Stimulated activated CD4-positive, alpha-beta T cell treated with anti-CD3 and anti-CD28 coated beads, Interleukin-1b, Interleukin-23, amount 100 ng/mL, for 4 hours (primary cell): ENCODE measurements around the gene MUC5B.

Source experiments
- DNase-seq, 2 donors: peaks; one replicate each; pipeline ENCODE4 v3.0.0-alpha.2; 2020; ENCODE audit warnings: low read depth in 2 of 2

MUC5B gene

GRCh38 chr11:1221848-1222311 lies 986 bp upstream of the MUC5B start:
- DNase-seq: no peak

- DNase-seq: no peak
Measured at GRCh38 chr11:1223346-1224110, 662 bp downstream of the MUC5B start.

DNA sequence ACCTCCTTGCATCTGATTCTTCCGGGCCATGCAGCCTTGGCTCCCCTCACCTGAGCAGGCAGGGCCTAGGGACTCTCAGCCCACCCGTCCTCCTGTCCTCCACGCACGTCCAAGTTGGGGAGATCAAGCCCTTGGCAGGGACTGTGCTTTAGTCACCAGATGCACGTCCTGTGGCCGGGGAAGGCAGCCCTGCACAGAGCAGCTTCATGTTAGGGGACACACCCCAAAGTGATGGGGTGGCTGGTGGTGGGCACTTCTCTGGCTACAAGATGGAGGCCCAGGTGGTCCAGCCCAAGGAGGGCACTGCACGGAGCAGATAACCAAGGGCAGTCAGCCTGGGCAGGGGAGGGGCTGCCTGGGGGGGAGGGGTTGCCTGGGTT lies 1.2 kb downstream of the MUC5B start:
- DNase-seq: no peak

GRCh38 chr11:1224491-1225385 lies 1.9 kb downstream of the MUC5B start:
- DNase-seq: no peak

GRCh38 chr11:1225386-1226225 lies 2.7 kb downstream of the MUC5B start:
- no peak for DNase-seq

DNA sequence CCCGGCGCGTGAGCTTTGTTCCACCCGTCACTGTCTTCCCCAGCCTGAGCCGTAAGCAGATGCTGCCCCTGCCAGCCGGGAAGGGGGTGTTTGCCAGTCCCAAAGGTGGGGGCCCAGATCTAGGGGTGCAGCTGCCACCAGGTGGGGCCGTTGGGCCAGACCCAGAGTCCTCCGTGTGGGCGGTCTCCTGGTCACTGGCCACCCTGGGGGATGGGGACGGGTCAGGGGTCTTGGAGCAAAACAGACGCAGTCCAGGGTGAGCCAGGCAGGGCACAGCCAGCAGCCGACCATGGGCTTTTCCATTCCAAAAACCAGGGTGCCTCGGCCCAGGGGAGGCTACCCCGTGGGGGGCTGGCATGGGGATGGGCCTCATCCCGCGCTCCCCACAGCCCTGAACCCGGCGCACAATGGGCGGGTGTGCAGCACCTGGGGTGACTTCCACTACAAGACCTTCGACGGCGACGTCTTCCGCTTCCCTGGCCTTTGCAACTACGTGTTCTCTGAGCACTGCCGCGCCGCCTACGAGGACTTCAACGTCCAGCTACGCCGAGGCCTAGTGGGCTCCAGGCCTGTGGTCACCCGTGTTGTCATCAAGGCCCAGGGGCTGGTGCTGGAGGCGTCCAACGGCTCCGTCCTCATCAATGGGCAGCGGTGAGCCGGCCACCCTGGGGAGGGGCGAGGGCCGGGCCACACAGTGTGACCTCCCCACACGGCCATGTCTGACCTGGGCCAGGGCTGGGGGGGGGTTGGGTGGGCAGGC lies 3.5 kb downstream of the MUC5B start:
- DNase-seq: no peak

GRCh38 chr11:1226986-1227550 lies 4.2 kb downstream of the MUC5B start:
- no peak for DNase-seq

DNA sequence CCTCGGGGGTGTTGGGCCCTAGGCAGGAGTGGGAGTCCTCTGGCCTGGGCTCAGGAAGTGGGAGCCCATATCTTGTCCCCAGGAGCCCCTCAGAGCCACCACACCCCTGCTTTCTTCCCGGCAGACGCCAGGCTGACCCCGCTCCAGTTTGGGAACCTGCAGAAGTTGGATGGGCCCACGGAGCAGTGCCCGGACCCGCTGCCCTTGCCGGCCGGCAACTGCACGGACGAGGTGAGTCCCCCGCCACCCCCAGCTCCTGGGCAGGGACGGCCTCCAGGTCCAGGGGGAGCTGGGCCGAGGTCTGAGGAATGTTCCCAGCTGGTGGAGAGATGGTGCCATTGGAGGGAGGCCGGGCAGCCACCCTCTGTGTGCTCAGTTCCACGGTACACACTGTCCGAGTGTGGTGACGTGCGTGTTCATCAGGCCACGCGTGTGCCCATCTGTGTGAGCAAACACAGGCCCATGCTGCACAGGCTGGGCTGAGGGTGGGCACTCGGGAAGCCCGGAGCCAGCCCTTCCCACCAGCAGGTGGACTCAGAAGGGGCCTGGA lies 4.8 kb downstream of the MUC5B start:
- DNase-seq: no peak

- DNase-seq: no peak
Measured at GRCh38 chr11:1228101-1228821, 5.4 kb downstream of the MUC5B start.

- no peak for DNase-seq
Measured at GRCh38 chr11:1228921-1229451, 6.1 kb downstream of the MUC5B start.

- DNase-seq: no peak
Measured at GRCh38 chr11:1229471-1230120, 6.7 kb downstream of the MUC5B start.

DNA sequence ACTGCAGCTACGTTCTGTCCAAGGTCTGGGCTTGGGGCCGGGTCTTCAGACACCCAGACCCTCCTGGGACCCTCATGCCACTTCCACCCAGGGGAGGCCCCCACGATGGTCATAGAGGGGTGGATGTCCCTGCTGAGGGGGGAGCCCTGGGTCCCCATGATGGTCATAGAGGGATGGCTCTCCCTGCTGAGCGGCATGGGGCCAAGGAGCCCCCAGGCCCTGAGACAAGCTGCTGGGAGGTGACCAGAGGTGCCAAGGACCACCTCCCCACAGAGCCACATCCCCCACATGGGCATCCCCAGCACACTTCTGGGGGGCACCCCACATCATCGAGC lies 7.2 kb downstream of the MUC5B start:
- DNase-seq: no peak

GRCh38 chr11:1230456-1231395 lies 7.9 kb downstream of the MUC5B start:
- no peak for DNase-seq

GRCh38 chr11:1231396-1232020 lies 8.6 kb downstream of the MUC5B start:
- no peak for DNase-seq

DNA sequence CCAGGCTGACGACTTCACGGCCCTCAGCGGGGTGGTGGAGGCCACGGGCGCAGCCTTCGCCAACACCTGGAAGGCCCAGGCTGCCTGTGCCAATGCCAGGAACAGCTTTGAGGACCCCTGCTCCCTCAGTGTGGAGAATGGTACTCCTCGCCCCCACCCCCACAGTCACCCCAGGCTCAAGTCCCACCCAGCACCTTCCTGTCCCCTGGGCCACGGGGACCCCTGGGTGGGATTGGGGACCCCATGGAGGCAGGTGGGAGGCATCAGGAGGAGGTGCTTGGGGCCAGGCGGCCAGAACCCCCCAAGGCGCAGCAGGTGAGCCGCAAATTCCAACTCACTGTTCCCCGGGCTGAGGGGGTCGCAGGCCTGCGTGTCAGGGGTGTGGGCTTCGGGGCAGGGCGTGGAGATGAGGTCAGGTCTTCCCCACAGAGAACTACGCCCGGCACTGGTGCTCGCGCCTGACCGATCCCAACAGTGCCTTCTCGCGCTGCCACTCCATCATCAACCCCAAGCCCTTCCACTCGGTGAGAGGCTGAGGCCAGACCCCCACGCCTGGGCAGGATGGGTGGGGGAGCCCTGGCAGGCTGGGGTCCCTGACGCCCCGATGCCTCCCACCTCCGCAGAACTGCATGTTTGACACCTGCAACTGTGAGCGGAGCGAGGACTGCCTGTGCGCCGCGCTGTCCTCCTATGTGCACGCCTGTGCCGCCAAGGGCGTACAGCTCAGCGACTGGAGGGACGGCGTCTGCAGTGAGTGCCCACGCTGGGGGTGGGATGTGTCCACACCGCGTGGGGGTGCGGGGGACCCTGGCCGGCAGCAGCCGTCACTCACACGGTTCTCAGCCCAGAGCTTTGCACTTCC lies 9.4 kb downstream of the MUC5B start:
- DNase-seq: no peak

- DNase-seq: no peak
Measured at GRCh38 chr11:1232883-1233321, 10.0 kb downstream of the MUC5B start.
